Spinal cord (tissue), 10 donors: ENCODE results near the gene ATF7. TPM values are rescaled to one million over a fixed set of nuclear protein-coding genes. Genes with fewer than 3 reads are reported as not detected.

Experiments used
- DNase-seq, 6 donors: peaks; one replicate each; pipeline versions ENCODE4 v3.0.0 to v3.0.0-alpha.2; 2013 to 2015; ENCODE audit warnings: low spot score in 6 of 6, low read depth in 4 of 6
- H3K27ac ChIP-seq: one replicate; pipeline ENCODE4 v1.5.1; 2013; ENCODE audit warnings: low read depth, low read length, control low read depth
- H3K27me3 ChIP-seq: one replicate; pipeline ENCODE4 v1.6.1; 2013; ENCODE audit warnings: low read length; ENCODE audit not compliant: control insufficient read depth, insufficient read depth
- H3K36me3 ChIP-seq: one replicate; pipeline ENCODE4 v1.6.1; 2013; ENCODE audit warnings: low read length; ENCODE audit not compliant: control insufficient read depth, insufficient read depth
- H3K4me1 ChIP-seq: one replicate; pipeline ENCODE4 v1.6.1; 2013; ENCODE audit warnings: low read length; ENCODE audit not compliant: control insufficient read depth, insufficient read depth
- H3K4me3 ChIP-seq: one replicate; pipeline ENCODE4 v1.5.1; 2013; ENCODE audit warnings: low read depth, low read length, control low read depth
- H3K9me3 ChIP-seq: one replicate; pipeline ENCODE4 v1.6.1; 2013; ENCODE audit warnings: low read length; ENCODE audit not compliant: control insufficient read depth, insufficient read depth
- WGBS: methylation state at CpG from one replicate; pipeline ENCODE4 v1.1.5; 2013; ENCODE audit warnings: missing lambda C conversion rate; ENCODE audit not compliant: insufficient coverage; 5-methylcytosine and 5-hydroxymethylcytosine counted together
- polyA plus RNA-seq, 2 donors: library from polyadenylated mRNA; unstranded; fragments of 120-200 nt; gene quantifications; one replicate each; pipeline ENCODE4 v1.2.1, GENCODE V29; 2013; ENCODE audit not compliant: insufficient read length in 2 of 2
- total RNA-seq, 2 donors: library from RNA; depleted of rRNA in 1 of 2; stranded (reverse); fragments of 120-200 nt in 1 of 2; fragments of >200 nt in 1 of 2; gene quantifications; one replicate each; pipeline versions ENCODE4 v1.2.3 to v1.2.4, GENCODE V29; 2013 to 2014
- donor health status: healthy.

Gene ATF7
- total and polyA plus RNA-seq, 4 donors: 18.7 to 31.1 (median 24.3) TPM

GRCh38 chr12:53495903-53496751 is 130.1 kb downstream of the ATF7 start:
- Histone ChIP-seq H3K4me1 (peaks cover 54% of the 10 kb centered on the region), H3K27me3 (no peaks in the 10 kb centered on the region), H3K36me3 (peaks cover 4% of the 10 kb centered on the region), H3K27ac (peak overlapping the region; percentile 74), H3K9me3 (no peaks in the 10 kb centered on the region), H3K4me3 (no peak overlapping the region)
- no CpG with 5 or more reads among the region's 5 CpGs for WGBS
- peak in 1 of 6 donors; percentile 77 for DNase-seq

DNA sequence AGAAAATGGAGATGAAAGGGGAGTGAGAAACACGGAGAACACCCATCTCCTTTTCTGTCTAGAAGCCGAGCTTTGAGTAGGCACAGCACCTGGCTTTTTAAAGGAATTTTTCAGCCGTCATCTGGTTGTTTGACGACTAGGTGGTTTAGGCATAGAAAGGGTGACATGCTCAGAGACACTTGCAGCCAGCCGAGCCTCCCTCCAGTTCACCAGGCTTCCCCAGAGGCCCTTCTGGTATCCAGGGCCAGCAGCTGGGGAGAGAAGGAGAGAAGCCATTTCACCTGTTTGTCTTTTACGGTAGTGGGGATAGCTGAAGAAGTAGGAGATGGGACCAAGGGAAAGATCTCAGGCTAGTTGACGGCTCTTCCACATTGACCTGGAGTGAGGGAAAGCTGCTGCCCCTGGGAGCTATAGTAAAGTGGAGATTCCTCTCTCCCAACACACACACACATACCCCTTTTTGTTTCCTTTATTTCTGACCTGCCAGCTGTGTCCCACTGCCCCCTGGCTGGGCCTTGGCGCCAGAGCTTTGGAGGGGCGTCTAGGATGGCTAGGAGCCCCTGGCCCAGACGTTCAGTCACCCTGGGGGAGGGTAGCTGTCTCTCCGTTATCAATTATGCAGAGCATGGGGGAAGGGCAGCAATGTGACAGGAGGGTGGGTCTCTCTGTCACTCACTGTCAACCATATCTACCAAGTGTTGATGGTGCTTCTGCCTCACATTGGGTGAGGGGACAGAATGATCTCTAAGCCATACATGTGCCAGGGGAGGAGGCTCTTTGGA is 132.4 kb downstream of the ATF7 start:
- 10% methylated on average over 7 of the region's 11 CpGs for WGBS
- Histone ChIP-seq H3K36me3 (peaks cover 4% of the 10 kb centered on the region), H3K4me1 (peaks cover 40% of the 10 kb centered on the region), H3K27me3 (no peaks in the 10 kb centered on the region), H3K27ac (peak overlapping the region; percentile 98), H3K4me3 (peak overlapping the region; percentile 83), H3K9me3 (no peaks in the 10 kb centered on the region)
- DNase-seq: no peak

DNA sequence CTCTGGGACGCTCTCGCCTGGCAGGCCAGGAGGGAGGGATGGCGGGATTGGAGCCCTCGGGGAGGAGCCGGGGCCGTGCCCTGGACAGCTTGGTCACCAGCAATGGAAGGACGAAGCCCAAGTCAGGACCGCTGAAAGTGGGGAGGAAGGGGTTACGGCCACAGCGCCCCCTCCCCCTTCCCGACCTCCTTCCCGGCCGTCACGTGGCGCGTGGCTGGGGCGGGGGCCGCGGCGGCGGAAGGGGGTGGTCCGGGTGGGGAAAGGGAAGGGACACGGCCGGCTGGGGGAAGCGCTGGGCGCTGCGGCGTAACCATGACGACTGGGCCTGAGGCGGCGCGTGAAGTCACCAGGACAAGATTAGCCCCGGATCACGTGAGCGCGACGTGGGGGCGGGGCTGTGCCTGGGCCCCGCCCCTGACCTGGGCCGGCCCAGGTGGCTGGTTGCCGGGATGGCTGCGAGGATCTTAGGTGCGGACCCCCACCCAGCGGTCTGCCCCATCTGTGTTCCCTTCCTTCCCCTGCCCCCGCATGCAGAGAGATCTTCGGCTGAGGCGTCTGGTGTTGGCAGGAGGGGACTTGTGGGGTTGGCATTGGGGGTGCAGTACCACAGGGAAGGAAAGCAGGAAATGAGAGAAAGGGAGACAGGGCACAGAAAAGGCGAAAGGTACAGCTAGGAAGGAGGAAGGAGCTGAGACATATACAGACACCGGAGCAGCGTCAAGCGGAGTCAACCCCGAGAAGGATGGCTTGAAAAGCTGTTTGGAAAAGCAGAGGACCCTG is 133.2 kb downstream of the ATF7 start:
- Histone ChIP-seq H3K27me3 (no peaks in the 10 kb centered on the region), H3K27ac (peak overlapping the region; percentile 98), H3K4me3 (peak overlapping the region; percentile 83), H3K4me1 (peaks cover 35% of the 10 kb centered on the region), H3K9me3 (no peaks in the 10 kb centered on the region), H3K36me3 (peaks cover 8% of the 10 kb centered on the region)
- under 1% methylated on average over 48 of the region's 52 CpGs for WGBS
- peak; percentile 87 to 98 (median 92) for DNase-seq

- H3K27me3 ChIP-seq: no peaks in the 10 kb centered on the region
- peaks cover 29% of the 10 kb centered on the region for H3K4me1 ChIP-seq
- DNase-seq: peak in 1 of 6 donors; percentile 47
- H3K36me3 ChIP-seq: peaks cover 13% of the 10 kb centered on the region
- WGBS: 31% methylated on average over 10 of the region's 20 CpGs
- H3K9me3 ChIP-seq: no peaks in the 10 kb centered on the region
- H3K27ac ChIP-seq: peak overlapping the region; percentile 98
- H3K4me3 ChIP-seq: peak overlapping the region; percentile 83
Observed at GRCh38 chr12:53492188-53492587, 134.0 kb downstream of the ATF7 start.

DNA sequence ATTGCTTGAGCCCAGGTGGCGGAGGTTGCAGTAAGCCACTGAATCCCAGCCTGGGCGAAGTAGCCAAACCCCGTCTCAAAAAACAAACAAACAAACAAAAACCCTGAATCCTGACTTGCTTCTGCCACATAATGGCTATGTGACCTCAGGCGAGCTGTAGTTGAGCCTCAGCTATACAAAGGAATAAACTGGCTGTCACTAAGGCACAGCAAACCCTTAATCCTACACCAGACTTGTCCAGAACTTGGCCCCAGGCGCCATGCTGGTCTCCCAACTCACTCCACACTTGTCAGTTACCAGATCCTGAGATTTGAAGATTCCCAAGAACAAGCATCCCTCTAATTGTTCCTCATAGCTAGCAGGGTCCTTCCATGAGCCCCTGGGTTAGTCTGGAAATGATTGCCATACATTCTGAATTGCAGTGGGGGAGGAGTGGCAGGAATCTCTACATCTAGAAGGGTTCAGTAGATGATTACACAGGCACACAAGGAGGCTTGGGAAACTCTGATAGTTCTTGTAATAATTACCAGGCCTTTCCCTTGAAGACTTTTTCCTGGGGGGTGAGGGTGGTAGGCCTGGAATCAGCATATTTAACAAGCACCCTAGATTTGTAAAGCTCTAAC is 136.8 kb downstream of the ATF7 start:
- WGBS: 69% methylated on average over 2 of the region's 5 CpGs
- Histone ChIP-seq H3K9me3 (no peaks in the 10 kb centered on the region), H3K27me3 (no peaks in the 10 kb centered on the region), H3K4me3 (no peak overlapping the region), H3K27ac (no peak overlapping the region), H3K4me1 (peaks cover 24% of the 10 kb centered on the region), H3K36me3 (peaks cover 38% of the 10 kb centered on the region)
- DNase-seq: no peak

DNA sequence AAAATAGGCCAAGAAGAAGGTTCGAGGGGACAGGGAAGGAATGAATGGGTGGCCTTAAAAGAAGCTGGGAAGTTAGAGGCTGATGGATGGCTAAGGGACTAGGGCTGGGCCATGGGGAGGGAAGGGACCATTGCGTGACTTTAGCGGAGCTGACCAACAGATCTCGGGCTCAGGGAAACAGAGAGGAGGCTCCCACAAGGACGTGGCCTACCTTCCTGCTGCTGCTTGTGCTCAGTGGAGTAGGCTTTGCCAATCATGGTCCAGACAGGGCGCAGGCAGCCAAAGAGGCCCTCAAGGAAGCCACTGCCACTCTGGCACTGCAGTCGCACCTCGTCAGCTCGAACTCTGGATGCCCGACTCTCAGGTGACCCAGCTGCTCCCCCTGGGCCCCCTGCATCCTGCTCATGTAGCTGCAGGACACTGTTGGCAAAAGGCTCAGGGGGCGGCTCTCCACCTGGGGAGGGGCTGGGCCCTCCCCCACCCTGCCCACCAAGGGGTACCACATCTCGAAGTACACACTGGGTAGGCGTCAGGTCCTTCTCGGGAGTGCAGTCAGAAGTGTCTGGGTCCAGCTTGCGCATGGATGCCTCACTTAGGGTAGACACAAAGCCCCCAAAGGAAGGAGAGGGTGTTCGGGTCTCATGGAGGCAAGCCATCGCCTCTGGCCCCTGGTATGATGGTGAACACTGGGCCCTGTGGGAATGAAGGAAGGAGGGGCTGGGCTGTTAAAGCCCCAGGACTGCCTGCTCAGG is 139.3 kb downstream of the ATF7 start:
- Histone ChIP-seq H3K27ac (no peak overlapping the region), H3K27me3 (no peaks in the 10 kb centered on the region), H3K4me1 (peaks cover 6% of the 10 kb centered on the region), H3K4me3 (no peak overlapping the region), H3K9me3 (no peaks in the 10 kb centered on the region), H3K36me3 (peaks cover 61% of the 10 kb centered on the region)
- WGBS: 90% methylated on average over 17 of the region's 17 CpGs
- DNase-seq: no peak

- 96% methylated on average over 8 of the region's 10 CpGs for WGBS
- H3K36me3 ChIP-seq: peaks cover 69% of the 10 kb centered on the region
- no peaks in the 10 kb centered on the region for H3K4me1 ChIP-seq
- H3K27me3 ChIP-seq: no peaks in the 10 kb centered on the region
- no peaks in the 10 kb centered on the region for H3K9me3 ChIP-seq
- no peak overlapping the region for H3K27ac ChIP-seq
- no peak for DNase-seq
- no peak overlapping the region for H3K4me3 ChIP-seq
Observed at GRCh38 chr12:53485955-53486735, 140.0 kb downstream of the ATF7 start.
